T-cell (primary cell): ENCODE results near the gene ACSS3. TPM values are rescaled to one million over a fixed set of nuclear protein-coding genes. Genes with fewer than 3 reads are reported as not detected.
"Not testable (repeated sequence)": the region's sequence is repeated elsewhere in the genome, so short reads cannot be mapped to it uniquely, and the experiment has no call there.

Source experiments
- ATAC-seq, 4 experiments: fragments of 200-7000 bp in 3 of 4; fragments of 150-1000 bp in 1 of 4; cut with Tn5 transposase; replicated peaks in 1 of 4; 1 replicate in 3 of 4; 2 replicates in 1 of 4; pipeline ENCODE4 v1.10.0; 2021; ENCODE audit warnings: moderate library complexity in 3 of 4, mild to moderate bottlenecking in 2 of 4, moderate number of reproducible peaks in 1 of 4
- CTCF ChIA-PET, 2 donors: fragments of 300-600 bp; sonication (Branson Sonifier 250); formaldehyde crosslinking; loops; one replicate each; lab custom pipeline; 2022; ENCODE audit warnings: antibody characterized with exemption in 2 of 2; lab: Charles Lee
- POLR2A ChIA-PET, 2 donors: fragments of 300-600 bp; sonication (Branson Sonifier 250); formaldehyde crosslinking; loops; one replicate each; lab custom pipeline; 2022; ENCODE audit warnings: antibody characterized with exemption in 2 of 2; lab: Charles Lee
- DNase-seq, 35 experiments: peaks; one replicate each; pipeline versions ENCODE4 v3.0.0 to v3.0.0-alpha.2; 2013 to 2023
- H3K27ac ChIP-seq: one replicate; pipeline ENCODE4 v1.5.1; 2013; ENCODE audit warnings: low read length
- H3K27me3 ChIP-seq, 2 experiments: replicated peaks in 1 of 2; 1 replicate in 1 of 2; 2 replicates in 1 of 2; pipeline versions ENCODE4 v1.6.1 to v1.7.0; 2013; ENCODE audit warnings: low read length in 1 of 2, mixed read lengths in 1 of 2; ENCODE audit not compliant: control insufficient read depth in 2 of 2, insufficient read depth in 2 of 2; ENCODE audit errors: extremely low read depth in 1 of 2
- H3K36me3 ChIP-seq, 2 donors: 1 replicate in 1 of 2; 2 replicates in 1 of 2; pipeline versions ENCODE4 v1.6.1 to v1.7.0; 2013; ENCODE audit warnings: low read length in 1 of 2; ENCODE audit not compliant: control insufficient read depth in 2 of 2, insufficient read depth in 1 of 2; ENCODE audit errors: extremely low read depth in 1 of 2
- H3K4me1 ChIP-seq, 2 experiments: 1 replicate in 1 of 2; 2 replicates in 1 of 2; pipeline versions ENCODE4 v1.6.1 to v1.7.0; 2013; ENCODE audit warnings: low read length in 2 of 2, mixed read lengths in 1 of 2; ENCODE audit not compliant: insufficient read depth in 2 of 2, control insufficient read depth in 1 of 2; ENCODE audit errors: extremely low read depth in 1 of 2
- H3K4me3 ChIP-seq, 2 donors: 1 replicate in 1 of 2; 2 replicates in 1 of 2; pipeline versions ENCODE4 v1.5.1 to v1.7.0; 2013; ENCODE audit warnings: mild to moderate bottlenecking in 2 of 2, low read length in 1 of 2, moderate library complexity in 1 of 2; ENCODE audit not compliant: control insufficient read depth in 1 of 2; ENCODE audit errors: extremely low read depth in 1 of 2
- H3K9me3 ChIP-seq: 2 replicates; pipeline ENCODE4 v1.7.0; 2013
- H3K27ac Mint-ChIP-seq, 2 donors: one replicate each; pipeline ENCODE4 v1.8.0; 2020 to 2021; ENCODE audit warnings: mild to moderate bottlenecking in 2 of 2, mixed read lengths in 2 of 2
- H3K27me3 Mint-ChIP-seq, 2 donors: one replicate each; pipeline ENCODE4 v1.8.0; 2021 to 2022; ENCODE audit warnings: mixed read lengths in 2 of 2
- H3K36me3 Mint-ChIP-seq: one replicate; pipeline ENCODE4 v1.8.0; 2021; ENCODE audit warnings: mixed read lengths
- H3K4me1 Mint-ChIP-seq, 3 donors: one replicate each; pipeline ENCODE4 v1.8.0; 2020 to 2022; ENCODE audit warnings: mixed read lengths in 3 of 3, mild to moderate bottlenecking in 1 of 3
- H3K4me3 Mint-ChIP-seq, 3 donors: one replicate each; pipeline ENCODE4 v1.8.0; 2020 to 2022; ENCODE audit warnings: mild to moderate bottlenecking in 3 of 3, mixed read lengths in 3 of 3, moderate library complexity in 3 of 3
- H3K9me3 Mint-ChIP-seq, 3 donors: one replicate each; pipeline ENCODE4 v1.8.0; 2020 to 2022; ENCODE audit warnings: mixed read lengths in 3 of 3
- WGBS: methylation state at CpG from one replicate; pipeline ENCODE4 v1.1.5; 2013; ENCODE audit warnings: missing lambda C conversion rate; ENCODE audit not compliant: insufficient coverage; 5-methylcytosine and 5-hydroxymethylcytosine counted together
- total RNA-seq, 35 experiments: library from RNA in 6 of 35; stranded (reverse) in 6 of 35; fragments of 120-200 nt in 1 of 35; gene quantifications; one replicate each; pipeline versions ENCODE4 v1.2.1 to v1.2.4 and lab custom pipeline; 2013 to 2026

ACSS3 gene
- total RNA-seq, 5 donors from 2014 or later (not counting 1 experiment from before 2014, with no cell fraction given) = 0.13 to 0.41 TPM; not detected in 3

DNA sequence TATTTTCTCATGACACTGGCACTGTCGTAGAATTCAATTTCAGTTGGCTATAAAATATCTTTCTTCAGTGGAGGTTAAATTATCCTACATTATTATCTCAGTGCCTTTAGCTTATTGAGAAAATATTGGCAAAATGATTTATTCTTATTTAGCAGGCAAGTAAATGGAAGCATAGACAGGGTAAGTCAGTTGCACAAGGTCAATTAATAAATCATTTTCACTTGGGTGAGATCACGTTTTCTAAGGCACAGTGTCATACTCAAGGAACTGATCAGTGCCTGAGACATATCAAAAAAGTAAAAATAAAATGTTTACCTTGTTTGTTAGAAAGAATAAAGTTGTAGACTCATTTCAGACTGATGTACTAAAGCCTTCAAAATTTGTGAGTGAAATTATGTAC lies 95.0 kb downstream of the ACSS3 start:
- Histone ChIP-seq H3K27ac (no peak overlapping the region), H3K36me3 (no peaks in the 10 kb centered on the region), H3K4me3 (no peak overlapping the region), H3K9me3 (peaks cover 2% of the 10 kb centered on the region), H3K4me1 (no peaks in the 10 kb centered on the region), H3K27me3 (no peaks in the 10 kb centered on the region)
- POLR2A ChIA-PET = no interaction called here
- Mint-ChIP-seq H3K4me3 (no peak overlapping the region), H3K36me3 (no peaks in the 10 kb centered on the region), H3K27me3 (no peaks in the 10 kb centered on the region), H3K9me3 (peaks cover 1 to 15% (median 9%) of the 10 kb centered on the region in 3 donors), H3K27ac (no peak overlapping the region), H3K4me1 (no peaks in the 10 kb centered on the region)
- DNase-seq (no peak), ATAC-seq (no peak)
- CTCF ChIA-PET = no interaction called here
- no CpG with 5 or more reads among the region's 2 CpGs for WGBS

DNA sequence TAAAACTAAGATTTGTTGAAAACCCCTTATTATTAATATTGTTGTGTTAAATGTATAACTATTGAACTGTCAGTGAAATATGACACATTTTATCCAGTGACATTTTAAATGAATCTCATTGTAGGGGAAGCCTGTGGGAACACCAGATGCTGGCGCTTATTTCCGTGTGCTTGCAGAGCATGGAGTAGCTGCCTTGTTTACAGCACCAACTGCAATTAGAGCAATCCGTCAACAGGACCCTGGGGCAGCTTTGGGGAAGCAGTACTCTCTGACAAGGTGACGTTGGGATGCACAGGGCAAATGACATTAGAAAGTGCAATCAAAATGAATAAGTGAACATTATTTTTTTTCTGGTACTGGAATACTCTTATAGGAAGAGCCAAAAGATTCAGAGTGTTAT lies 96.8 kb downstream of the ACSS3 start:
- H3K4me3 Mint-ChIP-seq = no peak overlapping the region
- ATAC-seq = no peak
- no peak overlapping the region for H3K4me3 ChIP-seq
- POLR2A ChIA-PET = no interaction called here
- H3K27me3 Mint-ChIP-seq = no peaks in the 10 kb centered on the region
- H3K36me3 Mint-ChIP-seq = no peaks in the 10 kb centered on the region
- H3K9me3 ChIP-seq = peaks cover 2% of the 10 kb centered on the region
- no peak for DNase-seq
- CTCF ChIA-PET = no interaction called here
- H3K36me3 ChIP-seq = no peaks in the 10 kb centered on the region
- H3K4me1 ChIP-seq = no peaks in the 10 kb centered on the region
- no peaks in the 10 kb centered on the region for H3K4me1 Mint-ChIP-seq
- no peak overlapping the region for H3K27ac ChIP-seq
- 83% methylated on average over 2 of the region's 4 CpGs for WGBS
- peaks cover 0 to 14% (median 9%) of the 10 kb centered on the region in 3 donors for H3K9me3 Mint-ChIP-seq
- H3K27ac Mint-ChIP-seq = no peak overlapping the region
- H3K27me3 ChIP-seq = no peaks in the 10 kb centered on the region

DNA sequence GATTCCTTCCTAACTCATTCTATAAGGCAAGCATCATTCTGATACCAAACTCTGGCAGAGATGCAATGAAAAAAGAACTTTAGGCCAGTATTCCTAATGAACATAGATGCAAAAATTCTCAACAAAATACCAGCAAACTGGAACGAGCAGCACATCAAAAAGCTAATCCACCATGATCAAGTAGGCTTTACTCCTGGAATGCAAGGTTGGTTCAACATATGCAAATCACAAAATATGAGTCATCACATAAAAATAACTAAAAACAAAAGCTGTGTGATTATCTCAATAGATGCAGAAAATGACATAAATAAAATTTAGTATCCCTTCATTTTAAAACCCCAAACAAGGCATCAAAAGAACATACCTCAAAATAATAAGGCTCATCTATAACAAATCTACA lies 98.9 kb downstream of the ACSS3 start:
- Histone ChIP-seq H3K27me3 (no peaks in the 10 kb centered on the region), H3K4me1 (no peaks in the 10 kb centered on the region), H3K4me3 (no peak overlapping the region), H3K27ac (no peak overlapping the region), H3K9me3 (peaks cover 2% of the 10 kb centered on the region), H3K36me3 (no peaks in the 10 kb centered on the region)
- no peaks in the 10 kb centered on the region for H3K36me3 Mint-ChIP-seq
- no CpG with 5 or more reads among the region's 1 CpG for WGBS
- no peak for ATAC-seq
- H3K9me3 Mint-ChIP-seq = peaks cover 0 to 21% (median 9%) of the 10 kb centered on the region in 3 donors
- no peak overlapping the region for H3K27ac Mint-ChIP-seq
- ChIA-PET POLR2A (no interaction called here), CTCF (no interaction called here)
- no peak for DNase-seq
- H3K27me3 Mint-ChIP-seq = no peaks in the 10 kb centered on the region
- H3K4me1 Mint-ChIP-seq = no peaks in the 10 kb centered on the region
- H3K4me3 Mint-ChIP-seq = no peak overlapping the region

DNA sequence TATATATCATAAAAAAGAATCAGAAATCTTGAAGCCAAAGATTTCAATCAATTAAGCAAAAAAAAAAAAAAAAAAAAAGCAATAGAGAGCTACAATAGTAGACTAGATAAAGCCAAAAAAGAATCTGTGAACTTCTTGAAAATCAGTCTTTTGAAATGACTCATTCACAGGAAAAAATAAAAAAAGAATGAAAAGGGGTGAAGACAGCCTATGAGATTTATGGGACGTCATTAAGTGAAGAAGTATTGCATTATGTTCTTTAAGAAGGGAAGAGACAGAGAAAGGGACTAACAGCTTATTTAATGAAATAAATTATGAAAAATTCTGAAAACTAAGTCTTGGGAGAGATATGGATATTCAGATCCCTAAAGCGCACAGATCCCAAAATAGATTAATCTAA lies 103.8 kb downstream of the ACSS3 start:
- ChIA-PET POLR2A (no interaction called here), CTCF (no interaction called here)
- Mint-ChIP-seq H3K27ac (no peak overlapping the region), H3K4me3 (no peak overlapping the region), H3K4me1 (no peaks in the 10 kb centered on the region), H3K9me3 (peaks cover 5 to 26% (median 12%) of the 10 kb centered on the region in 3 donors), H3K36me3 (no peaks in the 10 kb centered on the region), H3K27me3 (no peaks in the 10 kb centered on the region)
- Histone ChIP-seq H3K27ac (no peak overlapping the region), H3K4me1 (no peaks in the 10 kb centered on the region), H3K4me3 (no peak overlapping the region), H3K27me3 (no peaks in the 10 kb centered on the region), H3K9me3 (peaks cover 2% of the 10 kb centered on the region), H3K36me3 (no peaks in the 10 kb centered on the region)
- no peak for DNase-seq
- WGBS = no CpG with 5 or more reads among the region's 2 CpGs
- ATAC-seq = no peak

DNA sequence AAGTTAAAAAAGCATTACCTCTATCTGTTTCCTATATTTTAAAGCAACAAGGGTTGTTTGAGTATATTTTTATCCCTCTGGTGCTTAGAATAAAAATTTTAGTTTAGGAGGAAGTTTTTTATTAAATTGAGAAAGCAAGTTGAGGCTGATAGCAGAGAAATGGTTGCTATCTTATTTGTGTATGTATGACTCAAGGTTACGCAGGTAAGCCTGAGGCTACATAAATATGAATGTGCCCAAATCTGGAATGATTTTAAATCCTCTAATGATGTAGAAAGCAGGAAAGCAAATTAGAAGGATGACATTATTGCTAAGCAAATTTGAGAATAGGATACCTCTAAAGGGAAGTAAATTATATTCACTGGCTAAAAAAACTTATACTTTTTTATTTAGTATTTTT lies 109.8 kb downstream of the ACSS3 start:
- Histone ChIP-seq H3K36me3 (no peaks in the 10 kb centered on the region), H3K27me3 (no peaks in the 10 kb centered on the region), H3K4me3 (no peak overlapping the region), H3K9me3 (no peaks in the 10 kb centered on the region), H3K4me1 (no peaks in the 10 kb centered on the region), H3K27ac (no peak overlapping the region)
- H3K36me3 Mint-ChIP-seq = no peaks in the 10 kb centered on the region
- H3K9me3 Mint-ChIP-seq = peaks cover 14 to 23% (median 15%) of the 10 kb centered on the region in 3 donors
- no CpG with 5 or more reads among the region's 1 CpG for WGBS
- ChIA-PET POLR2A (no interaction called here), CTCF (no interaction called here)
- H3K4me3 Mint-ChIP-seq = no peak overlapping the region
- ATAC-seq (no peak), DNase-seq (no peak)
- no peaks in the 10 kb centered on the region for H3K27me3 Mint-ChIP-seq
- no peak overlapping the region for H3K27ac Mint-ChIP-seq
- no peaks in the 10 kb centered on the region for H3K4me1 Mint-ChIP-seq

DNA sequence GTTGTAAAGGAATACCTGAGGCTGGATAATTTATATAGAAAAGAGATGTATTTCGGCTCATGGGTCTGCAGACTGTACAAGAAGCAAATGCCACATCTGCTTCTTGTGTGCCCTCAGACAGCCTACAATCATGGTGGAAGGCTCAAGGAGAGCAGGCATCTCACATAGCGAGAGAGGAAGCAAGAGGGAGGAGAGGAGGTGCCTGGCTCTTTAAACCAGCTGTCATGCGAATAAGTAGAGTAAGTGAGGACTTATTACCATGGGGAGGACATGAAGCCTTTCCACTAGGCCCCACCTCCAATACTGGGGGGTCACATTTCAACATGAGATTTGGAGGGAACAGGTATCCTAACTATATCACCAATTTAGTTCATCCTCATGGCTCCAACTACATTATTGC lies 118.7 kb downstream of the ACSS3 start:
- 100% methylated on average over 1 of the region's 3 CpGs for WGBS
- no peaks in the 10 kb centered on the region for H3K36me3 ChIP-seq
- ATAC-seq (no peak), DNase-seq (no peak)
- Mint-ChIP-seq H3K36me3 (no peaks in the 10 kb centered on the region), H3K9me3 (peaks cover 7 to 18% (median 7%) of the 10 kb centered on the region in 3 donors), H3K4me1 (no peaks in the 10 kb centered on the region), H3K27me3 (no peaks in the 10 kb centered on the region), H3K4me3 (no peak overlapping the region), H3K27ac (no peak overlapping the region)
- no peak overlapping the region for H3K27ac ChIP-seq
- ChIA-PET CTCF (no interaction called here), POLR2A (no interaction called here)
- no peaks in the 10 kb centered on the region for H3K9me3 ChIP-seq
- H3K27me3 ChIP-seq = no peaks in the 10 kb centered on the region
- H3K4me1 ChIP-seq = no peaks in the 10 kb centered on the region
- no peak overlapping the region for H3K4me3 ChIP-seq

DNA sequence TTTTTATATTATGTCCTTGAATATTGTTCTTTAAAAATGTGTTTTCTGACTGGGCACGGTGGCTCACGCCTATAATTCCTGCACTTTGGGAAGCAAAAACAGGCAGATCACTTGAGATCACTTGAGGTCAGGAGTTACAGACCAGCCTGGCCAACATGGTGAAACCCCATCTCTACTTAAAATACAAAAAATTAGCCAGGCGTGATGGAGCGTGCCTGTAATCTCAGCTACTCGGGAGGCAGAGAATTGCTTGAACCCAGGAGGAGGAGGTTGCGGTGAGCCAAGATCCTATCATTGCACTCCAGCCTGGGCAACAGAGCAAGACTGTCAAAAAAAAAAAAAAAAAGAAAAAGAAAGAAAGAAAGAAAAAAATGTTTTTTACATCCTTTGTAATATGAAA lies 122.7 kb downstream of the ACSS3 start:
- H3K9me3 Mint-ChIP-seq, H3K36me3 ChIP-seq, CTCF ChIA-PET, H3K27me3 Mint-ChIP-seq, ATAC-seq, DNase-seq, H3K4me3 ChIP-seq, H3K36me3 Mint-ChIP-seq, H3K27me3 ChIP-seq, H3K4me1 Mint-ChIP-seq, H3K27ac ChIP-seq, H3K4me3 Mint-ChIP-seq, H3K9me3 ChIP-seq, POLR2A ChIA-PET, H3K4me1 ChIP-seq, H3K27ac Mint-ChIP-seq: not testable (repeated sequence)
- no CpG with 5 or more reads among the region's 6 CpGs for WGBS
